Activated naive CD4-positive, alpha-beta T cell (primary cell): Measurements from ENCODE around the gene TMEM121B.

ENCODE experiments used
- DNase-seq, 4 experiments: peaks; one replicate each; lab custom pipeline; 2025; lab: John Stamatoyannopoulos, UW

Gene TMEM121B

GRCh38 chr22:17091851-17092250 is 29.3 kb downstream of the TMEM121B start:
- no peak for DNase-seq

DNA sequence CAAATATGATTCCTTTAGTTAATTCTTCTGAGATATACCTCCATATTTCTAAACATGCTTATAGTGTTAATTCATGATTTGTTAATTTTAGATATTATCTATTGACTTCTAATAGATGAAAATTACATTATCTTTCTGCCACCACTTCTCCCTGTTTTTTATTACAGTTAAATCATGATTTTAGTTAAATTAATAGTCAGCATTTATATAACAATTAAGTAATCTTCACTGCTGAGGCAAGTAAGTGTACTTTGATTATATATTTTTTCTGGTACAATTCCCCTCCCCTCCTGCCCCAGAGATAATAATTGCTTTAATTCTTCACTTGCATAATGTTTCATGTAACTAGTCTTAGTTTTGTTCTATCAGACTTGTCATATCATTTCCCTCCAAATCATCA is 30.6 kb downstream of the TMEM121B start:
- no peak for DNase-seq

DNA sequence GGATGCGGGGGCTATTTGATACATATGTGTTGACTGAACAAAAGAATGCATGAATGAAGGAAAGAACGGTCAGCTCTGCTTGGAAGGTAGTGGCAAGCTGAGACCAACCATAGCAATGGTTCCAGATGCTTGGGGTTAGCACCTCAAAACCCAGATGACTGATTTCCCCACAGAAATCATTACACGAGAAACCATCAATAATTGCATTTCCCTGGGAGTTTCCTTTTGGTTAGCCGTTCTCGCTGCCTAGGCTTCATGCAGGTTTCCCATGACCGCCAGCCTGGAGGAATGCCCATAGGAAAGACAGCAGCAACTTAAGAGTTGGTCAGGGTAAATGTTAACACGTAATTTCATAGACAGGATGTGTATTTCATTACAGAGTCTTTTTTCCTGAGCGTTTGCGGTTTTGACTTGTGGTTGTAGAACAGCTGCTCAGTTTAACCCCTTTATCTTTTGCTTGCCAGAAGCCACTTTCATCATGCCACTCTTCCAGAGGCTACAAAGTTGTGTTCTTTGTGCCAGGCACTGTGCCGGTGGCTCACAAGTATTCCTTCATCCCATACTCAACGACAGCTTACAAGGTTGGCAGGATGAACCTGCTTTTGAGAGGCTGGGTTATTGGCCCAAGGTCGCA is 33.5 kb downstream of the TMEM121B start:
- no peak for DNase-seq

DNA sequence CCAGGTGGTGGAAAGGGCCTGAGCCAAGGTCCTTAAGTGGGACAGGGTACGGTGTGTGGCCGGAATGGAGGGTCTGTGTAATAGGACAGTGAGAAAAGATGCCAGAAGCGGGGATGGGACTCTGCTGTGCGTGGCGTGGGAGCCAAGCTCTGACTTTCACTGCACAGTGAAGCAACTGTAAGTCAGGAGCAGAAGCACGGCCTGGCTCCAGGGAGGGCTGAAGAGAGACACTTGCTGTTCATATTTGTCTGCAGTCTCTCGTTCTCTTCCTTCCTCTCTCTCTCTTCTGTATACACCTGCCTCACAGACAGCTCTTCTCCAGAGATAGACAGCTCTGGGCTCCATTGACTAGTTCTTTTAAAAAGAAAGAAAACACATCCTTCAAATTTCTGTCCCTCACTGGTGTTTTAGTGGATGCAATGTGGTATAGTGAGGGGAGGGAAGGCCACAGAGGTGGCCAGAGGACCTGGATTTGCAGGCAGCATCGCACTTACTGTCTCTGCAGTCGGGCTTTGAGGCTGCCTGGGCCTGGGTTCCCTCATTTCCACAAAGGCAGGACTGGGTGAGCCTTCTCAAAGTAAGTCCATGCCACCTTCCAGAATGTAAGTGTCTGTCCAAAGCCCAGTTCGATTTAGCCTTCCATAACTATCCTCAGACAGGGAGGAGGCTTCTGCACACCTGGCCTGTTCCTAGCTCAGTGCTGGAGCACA is 34.2 kb downstream of the TMEM121B start:
- DNase-seq = no peak

GRCh38 chr22:17086296-17086695 is 34.9 kb downstream of the TMEM121B start:
- DNase-seq = no peak

DNA sequence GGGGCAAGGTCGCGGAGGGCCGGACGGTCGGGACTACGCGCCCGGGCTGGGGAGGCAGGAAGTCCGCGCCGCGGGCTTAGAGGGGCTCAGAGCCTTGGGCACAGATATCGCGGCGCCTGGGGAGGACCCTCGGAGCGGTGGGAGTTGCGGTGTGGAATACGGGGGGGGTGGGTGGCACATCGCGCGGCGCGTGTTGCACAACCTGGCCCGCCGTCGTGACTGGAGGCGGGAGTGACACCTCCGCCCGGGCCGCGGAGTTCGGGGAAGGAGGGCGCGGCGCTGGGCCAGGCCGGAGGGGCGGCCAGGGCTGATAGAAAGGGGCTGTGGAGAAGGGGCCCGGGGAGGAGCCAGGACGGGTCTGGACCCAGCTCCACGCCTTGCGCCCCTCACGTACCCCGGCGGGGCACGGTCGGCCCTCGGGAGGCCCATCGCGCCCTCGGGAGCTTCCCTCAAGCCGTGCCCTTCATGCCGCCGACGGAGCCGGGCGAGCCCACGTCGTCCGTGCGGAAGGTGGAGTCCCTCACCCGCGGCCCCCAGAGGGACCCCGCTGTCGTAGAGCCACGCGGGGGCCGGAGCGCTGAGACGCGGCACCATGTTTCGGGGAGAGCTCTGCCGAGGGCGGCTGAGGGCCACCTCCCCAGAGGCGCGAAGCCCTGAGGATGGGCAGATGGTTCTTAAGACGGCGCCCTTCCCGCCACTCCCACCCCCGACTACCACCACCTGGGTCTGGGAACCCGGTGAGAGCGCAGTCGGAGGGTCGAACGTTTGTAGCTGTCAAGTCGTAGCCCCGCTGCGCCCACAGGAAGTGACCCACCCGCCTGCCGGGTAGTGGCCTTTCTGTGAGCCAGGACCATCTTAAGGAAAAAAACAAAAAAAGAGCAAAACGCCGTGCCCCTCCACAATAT is 35.6 kb downstream of the TMEM121B start:
- DNase-seq = peak in 1 of 4 experiments; percentile 33

- peak; percentile 56 to 93 (median 82) for DNase-seq
These were observed 36.4 kb downstream of the TMEM121B start, which contains the start of gene IL17RA for GRCh38 chr22:17084554-17085276. IL17RA (plus strand) TSS chr22:17085000; CDS start chr22:17085092, 92 bp downstream.

DNA sequence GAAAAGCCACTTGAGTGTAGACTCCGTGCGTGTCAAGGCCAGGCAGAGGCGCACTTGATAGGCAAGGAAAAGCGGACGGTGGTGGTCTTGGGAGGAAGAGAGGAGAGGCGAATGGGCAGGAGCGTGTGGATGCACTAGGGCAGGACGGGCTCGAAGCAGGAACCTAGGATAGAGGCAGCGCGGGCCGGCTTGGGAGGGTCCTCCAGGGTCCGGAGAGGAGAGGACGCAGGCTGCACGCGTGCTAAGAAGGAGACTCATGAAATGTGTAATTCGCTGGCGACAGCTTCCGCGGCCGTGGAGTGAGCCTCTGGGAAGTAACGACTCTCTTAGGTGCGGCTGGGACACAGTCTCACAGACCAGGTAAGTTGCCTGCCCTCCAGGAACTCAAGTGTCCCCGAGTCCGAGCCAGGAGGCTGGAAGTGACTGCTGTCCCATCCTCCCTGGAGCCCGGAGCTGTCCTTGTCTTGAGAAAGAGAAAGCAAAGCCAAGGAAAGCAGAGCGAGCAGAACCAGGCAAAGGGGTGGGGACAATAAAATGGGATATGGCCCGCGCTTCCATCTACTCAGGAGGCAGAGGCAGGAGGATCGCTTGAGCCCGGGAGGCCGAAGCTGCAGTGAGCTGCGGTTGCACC is 37.2 kb downstream of the TMEM121B start:
- no peak for DNase-seq

DNA sequence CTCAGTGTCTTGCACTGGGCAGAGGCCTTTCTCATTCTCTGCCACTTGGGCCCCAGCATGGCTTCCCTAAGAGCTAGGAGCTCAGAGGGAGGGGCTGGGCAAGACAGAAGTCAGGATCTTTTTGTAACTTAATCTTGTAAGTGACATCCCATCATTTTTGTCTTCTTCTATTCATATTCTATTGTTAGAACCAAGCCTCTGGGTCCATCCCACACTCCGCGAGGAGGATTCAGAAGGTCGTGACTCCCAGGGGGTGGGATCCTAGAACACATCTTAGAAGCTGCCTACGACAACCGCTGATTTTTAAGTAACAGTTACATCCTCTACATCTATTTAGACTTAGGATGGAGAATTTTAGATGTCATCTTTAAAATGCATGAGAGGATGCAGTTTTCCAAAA is 37.9 kb downstream of the TMEM121B start:
- DNase-seq = no peak

DNA sequence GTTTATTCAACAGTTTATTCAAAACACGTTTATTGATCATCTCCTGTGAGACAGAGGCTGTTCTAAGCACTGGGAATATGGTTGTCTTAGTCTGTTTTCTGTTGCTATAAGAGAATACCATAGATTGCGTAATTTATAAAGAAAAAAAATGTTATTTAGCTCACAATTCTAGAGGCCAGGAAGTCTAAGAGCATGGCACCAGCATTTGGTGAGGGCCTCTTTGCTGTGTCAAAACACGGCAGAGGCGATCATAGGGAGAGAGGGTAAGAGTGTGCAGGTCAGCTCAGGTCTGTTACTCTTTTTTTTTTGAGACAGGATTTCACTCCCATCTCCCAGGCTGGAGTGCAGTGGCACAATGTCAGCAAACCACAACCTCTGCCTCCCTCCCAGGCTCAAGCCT is 41.6 kb downstream of the TMEM121B start:
- no peak for DNase-seq

DNA sequence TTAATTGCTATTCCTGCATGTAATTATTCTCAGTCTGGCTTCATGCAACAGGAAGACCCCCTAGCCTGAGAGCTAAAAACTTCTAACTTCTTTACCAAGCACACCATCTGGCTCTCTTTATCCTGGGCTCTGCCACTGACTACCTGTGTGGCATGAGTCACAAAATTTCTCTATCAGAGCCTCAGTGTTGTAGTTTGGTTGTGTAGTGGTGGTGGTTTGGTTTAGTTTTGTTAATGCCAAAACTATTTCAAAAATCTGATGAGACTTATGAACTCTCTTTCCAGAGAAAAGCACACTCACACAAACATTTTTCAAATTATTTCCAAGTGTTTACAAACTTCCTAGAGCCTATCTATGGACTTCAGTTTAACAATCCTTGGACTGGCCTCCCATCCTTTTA is 43.9 kb downstream of the TMEM121B start:
- no peak for DNase-seq

- no peak for DNase-seq
These were observed 46.5 kb downstream of the TMEM121B start for GRCh38 chr22:17074648-17075002.

GRCh38 chr22:17072877-17073276 is 48.3 kb downstream of the TMEM121B start:
- no peak for DNase-seq
